RCC 7860 (cell line): ENCODE results near the gene PCNX2.
A peak's percentile ranks its signal among the peaks of the same experiment; 100 is the strongest.
"Not testable (repeated sequence)": the region's sequence is repeated elsewhere in the genome, so short reads cannot be mapped to it uniquely, and the experiment has no call there.

Experiments
- DNase-seq: peaks from one replicate; pipeline ENCODE4 v3.0.0-alpha.2; 2015; ENCODE audit warnings: low spot score
- FAIRE-seq: peaks from 2 replicates; lab custom pipeline; 2012; peaks lifted over from hg19 to GRCh38; lab: Jason Lieb, UNC

Gene PCNX2

DNA sequence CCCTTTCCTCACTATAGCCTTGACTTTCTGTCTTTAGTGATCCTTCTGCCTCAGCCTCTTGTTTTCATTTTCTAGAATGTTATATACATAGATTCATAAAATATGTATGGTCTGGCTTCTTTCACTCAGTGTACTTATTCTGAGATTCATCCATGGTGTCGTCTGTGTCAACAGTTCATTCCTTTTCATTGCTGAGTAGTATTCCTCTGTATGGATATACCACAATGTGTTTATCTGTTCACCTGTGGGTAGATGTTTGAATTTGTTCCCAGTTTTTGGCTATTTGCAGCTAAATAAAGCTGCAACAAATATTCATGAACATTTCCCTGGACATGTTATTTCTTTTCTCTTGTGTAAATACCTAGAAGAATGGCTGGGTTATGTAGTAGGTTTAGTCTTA lies 131.8 kb downstream of the PCNX2 start:
- DNase-seq: no peak
- FAIRE-seq: no peak

DNA sequence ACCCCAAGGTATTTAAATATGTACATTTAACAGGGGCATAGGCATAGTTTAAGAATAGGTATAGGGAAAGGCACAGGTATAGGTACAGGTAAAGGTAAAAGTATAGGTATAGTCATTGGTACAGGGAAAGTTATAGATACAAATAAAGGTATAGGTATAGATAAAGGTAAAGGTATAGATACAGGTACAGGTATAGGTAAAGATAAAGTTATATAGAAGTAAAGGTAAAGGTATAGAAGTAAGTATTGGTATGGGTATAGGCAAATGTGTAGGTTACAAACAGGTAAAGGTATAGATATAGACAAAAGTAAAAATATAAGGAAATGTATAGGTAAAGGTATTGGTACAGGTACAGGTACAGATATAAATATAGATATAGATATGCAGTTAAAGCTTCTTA lies 137.2 kb downstream of the PCNX2 start:
- no peak for FAIRE-seq
- DNase-seq: no peak

DNA sequence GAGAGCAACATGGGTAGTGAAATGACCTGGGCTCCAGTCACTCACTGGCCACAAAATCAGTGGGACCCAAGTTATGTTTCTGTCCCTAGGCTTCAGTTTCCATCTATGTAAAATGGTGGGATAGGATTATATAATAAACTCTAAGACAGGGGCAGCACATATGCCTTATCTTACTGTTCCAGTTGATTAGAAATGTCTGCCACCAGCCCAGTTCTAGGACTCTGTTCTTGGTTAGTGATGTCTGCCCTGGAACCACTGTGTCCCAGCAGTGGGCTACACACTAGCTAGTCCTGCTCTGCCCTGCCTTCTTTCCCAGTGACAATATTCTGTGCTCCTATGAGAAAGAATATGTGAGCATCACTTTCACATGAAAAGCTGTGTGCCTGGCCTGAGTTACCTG lies 138.3 kb downstream of the PCNX2 start:
- no peak for FAIRE-seq

DNA sequence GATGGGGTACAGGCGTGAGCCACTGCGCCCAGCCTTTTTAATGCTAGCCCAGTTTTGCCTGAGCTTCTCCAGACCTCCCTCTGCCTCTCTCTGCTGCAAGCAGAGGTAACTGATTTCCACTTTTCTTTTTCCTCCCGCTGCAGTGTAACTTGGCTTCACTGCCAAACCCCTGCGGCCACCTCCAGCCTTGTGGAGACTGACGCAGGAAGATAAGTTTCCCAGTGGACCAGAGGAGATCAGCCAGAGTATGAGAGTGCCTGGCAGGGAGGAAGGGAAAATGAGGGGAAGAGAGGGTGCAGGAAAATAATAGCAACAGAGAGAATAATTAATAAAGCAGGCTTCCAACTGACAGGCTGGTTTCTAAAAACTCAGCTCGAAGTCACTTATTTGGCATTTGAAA lies 143.7 kb downstream of the PCNX2 start:
- DNase-seq (no peak), FAIRE-seq (no peak)

More for the DNA sequence above, 138.3 kb downstream of the PCNX2 start:
- DNase-seq: no peak

DNA sequence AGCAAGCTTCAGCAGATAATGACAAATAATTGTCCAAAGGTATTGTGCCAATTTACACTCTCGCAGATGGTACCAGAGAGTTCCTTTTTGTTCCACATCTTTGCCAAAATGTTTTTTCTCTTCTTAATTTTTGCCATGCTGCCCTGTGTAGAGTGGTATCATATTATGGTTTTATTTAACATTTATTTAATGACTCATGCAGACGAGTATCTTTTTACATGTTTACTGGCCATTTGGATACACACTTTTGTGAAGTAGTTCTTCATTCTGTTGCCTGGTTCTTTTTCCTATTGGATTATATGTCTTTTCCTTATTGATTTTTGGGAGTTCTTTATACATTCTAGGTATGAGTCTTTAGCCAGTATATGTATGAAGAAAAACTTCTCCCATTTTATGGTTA lies 151.1 kb downstream of the PCNX2 start:
- DNase-seq (no peak), FAIRE-seq (no peak)

DNA sequence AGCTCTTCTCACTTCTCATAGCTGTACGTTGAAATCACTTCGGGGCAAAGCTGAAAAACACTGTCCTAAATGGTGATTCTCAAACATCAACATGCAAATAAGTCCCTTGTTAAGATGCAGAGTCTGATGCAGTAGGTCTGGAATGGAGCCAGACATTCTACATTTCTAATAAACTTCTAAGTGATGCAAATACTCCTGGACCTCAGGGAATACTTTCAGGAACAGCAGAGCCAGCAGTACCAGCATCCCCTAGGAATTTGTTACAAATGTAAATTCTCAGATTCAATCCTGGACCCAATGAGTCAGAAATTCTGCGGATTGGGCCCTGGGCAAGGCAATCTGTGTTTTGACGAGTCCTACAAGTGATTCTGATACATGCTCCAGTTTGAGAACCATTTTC lies 152.3 kb downstream of the PCNX2 start:
- DNase-seq (no peak), FAIRE-seq (no peak)

DNA sequence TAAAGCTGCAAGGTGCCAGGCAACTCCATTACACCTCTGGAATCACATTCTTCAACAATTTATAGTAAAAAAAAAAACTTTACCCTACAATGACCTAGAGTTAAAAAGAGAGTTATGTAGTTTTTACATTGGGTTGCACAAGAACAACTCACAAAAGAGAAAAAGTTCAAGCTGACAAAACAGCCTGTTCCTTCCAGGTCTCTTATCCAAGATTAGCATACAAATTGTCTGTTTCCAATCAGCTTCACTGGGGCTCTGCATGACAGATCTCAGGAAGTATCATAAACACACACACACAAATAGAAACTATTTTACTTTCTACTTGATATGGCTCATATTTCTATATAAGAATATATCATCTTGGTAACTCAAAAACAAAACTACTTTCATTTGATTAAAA lies 154.6 kb downstream of the PCNX2 start:
- FAIRE-seq: no peak
- DNase-seq: no peak

DNA sequence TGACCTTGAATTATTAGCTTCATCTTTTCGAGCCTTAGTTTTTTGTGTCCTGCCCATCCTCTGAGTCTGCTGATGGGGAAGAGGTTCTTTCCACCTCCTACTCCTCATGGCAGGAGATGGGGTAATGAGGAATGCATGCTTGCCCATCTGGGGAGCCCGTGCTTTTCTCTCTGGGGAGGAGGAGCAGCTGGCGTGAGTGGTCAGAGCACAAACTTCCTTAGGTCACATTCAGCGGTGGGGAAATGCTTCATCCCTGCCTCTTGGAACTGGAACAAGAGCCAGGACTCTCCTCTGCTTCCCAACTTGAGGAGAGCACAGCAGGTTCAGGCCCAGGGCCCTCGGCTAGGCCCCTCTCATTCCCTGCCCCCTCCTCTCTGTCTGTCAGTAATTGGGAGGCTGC lies 155.0 kb downstream of the PCNX2 start:
- no peak for DNase-seq
- FAIRE-seq: no peak

DNA sequence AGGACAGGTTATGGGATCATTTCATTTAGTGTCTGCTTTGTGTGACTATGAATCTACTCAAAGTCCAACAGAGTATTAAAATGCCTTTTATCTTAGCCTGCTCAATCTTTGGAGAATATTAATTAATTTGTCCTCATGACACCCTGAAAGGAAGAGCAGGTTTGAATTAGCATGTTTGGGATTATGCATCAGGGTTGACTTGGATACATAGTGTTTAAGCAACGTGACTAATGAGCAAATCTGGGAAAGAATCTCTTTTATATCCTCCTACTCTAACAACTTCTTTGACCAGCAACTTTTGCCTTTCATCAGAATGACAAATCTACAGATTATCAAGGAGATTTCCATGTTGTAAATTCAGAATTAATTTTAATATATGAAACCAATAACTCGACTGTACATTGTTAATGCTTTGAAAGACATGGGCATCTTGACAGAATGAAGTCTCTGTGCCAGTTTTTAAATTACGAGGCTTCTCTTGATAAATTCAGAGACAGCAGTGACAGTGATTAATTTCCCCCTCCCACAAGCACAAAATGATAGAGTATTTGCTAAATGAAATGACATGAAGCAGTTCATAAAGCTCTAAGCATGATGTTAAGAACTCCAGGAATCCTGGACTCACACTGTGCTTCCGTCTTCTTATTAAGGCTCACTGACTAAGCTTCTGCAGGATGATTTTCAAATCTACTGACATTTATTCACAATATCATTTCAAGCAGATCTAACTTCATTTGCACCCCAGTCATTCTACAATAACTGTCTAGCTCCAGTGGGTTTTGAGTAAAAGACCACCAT lies 156.5 kb downstream of the PCNX2 start:
- FAIRE-seq: no peak
- no peak for DNase-seq

DNA sequence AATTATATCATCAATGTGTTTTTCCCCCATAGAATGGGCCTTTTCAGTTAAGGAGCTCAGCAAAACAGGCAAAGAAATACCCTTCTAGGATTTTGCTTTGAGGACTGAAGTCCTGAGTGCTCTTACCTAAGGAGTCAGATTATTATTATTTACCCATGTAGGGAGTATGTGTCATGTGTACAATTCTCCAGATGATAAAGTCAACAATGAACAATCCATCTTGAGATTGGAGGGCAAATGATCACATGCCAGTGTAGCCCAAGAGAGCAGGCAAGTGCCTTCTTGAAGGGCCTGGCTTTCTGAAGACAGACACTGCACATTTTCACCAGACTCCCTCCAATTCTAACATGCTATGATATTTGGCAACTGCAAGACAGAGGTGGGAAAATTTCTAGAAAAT lies 159.7 kb downstream of the PCNX2 start:
- FAIRE-seq: no peak
- DNase-seq: no peak

DNA sequence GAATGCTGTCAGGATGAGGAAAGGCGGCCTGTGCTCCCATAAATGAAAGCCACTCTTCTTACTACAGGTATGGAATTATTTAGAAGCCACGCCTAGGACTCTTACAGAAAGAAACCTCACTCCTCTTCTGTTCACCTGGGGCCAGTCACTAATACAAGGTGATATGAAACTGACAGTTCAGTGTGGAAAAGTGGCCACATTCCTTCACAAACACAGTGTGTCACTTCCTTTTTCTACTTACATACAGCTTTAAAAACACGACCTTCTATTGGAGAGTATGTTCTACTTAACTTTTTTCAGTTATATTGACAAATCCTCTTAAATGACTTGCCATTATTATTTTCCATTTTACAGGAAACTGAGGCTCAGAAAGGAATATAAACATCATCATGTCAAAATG lies 163.1 kb downstream of the PCNX2 start:
- DNase-seq (no peak), FAIRE-seq (no peak)

DNA sequence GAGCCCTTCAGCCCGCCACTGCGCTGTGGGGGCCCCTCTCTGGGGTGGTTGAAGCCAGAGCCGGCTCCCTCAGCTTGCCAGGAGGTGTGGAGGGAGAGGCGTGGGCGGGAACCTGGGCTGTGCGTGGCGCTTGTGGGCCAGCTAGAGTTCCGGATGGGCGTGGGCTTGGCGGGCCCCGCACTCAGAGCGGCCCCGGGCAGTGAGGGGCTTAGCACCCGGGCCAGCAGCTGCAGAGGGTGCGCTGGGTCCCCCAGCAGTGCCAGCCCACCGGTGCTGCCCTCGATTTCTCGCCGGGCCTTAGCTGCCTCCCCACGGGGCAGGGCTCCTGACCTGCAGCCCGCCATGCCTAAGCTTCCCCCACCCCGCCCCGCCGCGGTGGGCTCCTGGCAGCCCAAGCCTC lies 166.5 kb downstream of the PCNX2 start:
- DNase-seq, FAIRE-seq: not testable (repeated sequence)

DNA sequence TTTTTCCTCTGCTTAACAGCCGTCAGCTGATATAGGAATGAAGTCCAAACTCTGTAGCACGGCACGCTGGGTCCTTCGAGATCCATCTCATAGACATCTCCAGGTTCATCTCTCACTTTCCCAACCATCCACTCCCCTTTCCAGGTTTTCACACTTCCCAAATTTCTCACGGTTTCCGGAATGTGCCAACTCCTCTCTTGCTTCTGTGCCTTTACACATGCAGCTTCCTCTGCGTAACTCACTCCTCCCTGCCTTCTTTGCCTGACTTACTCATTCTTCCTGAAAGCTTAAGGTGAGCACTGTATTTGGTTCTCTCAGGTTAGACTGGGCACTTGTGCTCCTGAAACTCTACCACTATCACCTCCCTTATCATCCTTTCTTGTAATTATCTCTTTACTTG lies 168.4 kb downstream of the PCNX2 start:
- DNase-seq (no peak), FAIRE-seq (no peak)

DNA sequence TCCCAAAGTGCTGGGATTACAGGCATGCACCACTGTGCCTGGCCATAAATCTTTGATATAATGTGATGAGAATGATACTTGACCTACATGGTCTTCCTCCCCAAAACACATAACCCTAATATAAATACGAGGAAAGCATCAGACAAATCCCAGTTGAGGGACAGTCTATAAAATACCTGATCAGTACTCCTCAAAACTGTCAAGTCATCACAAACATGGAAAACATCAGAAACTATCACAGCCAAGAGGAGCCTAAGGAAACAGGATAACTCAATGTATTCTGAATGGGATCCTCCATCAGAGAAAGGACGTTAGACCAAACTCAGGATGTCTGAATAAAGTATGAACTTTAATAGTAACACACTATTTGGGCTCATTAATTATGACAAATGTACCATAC lies 172.7 kb downstream of the PCNX2 start:
- DNase-seq (no peak), FAIRE-seq (no peak)

DNA sequence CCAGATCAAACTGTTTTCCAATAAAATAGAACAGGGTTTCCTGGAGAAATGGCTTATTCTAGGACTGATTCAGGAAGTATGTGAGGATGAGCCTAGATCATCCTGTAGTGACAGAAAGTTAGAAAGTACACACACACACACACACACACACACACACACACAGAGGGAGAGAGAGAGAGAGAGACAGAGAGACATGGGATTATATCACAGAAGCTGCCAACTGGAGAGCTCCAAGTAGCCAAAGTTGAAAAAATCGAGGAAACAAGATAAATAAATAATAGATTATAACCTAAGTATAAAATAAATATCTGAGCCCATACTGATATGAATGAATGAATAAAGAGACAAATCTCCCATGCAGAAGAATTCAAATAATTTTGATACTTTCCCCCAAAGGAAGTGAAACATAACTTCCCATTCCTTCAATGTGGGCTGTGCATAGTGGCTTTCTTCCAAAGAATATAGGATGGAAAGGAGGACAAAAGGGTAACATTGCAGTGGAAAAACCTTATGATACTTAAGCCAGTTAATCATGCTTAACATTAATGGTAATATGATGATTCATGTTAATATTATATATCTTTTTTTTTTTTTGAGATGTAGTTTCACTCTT lies 173.5 kb downstream of the PCNX2 start:
- FAIRE-seq: no peak
- DNase-seq: no peak

DNA sequence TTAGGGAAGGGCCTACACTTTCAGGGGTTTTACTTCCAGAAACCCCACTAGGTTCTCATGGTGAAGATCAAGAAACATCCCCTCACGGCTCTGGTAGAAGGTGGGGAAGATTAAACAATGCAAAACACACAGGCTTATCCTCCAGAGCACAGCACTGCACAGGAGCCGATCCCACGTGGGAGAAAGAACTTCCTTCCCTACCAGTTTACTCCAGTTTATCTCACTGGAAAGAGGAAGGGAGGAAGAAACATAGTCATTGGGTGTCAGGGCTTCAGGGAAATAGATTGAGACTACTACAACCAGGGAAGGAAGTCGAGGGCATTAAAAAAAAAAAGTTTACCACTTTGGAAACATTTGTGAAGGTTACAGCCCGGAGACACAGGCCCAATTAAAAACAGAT lies 180.7 kb downstream of the PCNX2 start:
- FAIRE-seq: no peak
- DNase-seq: no peak

DNA sequence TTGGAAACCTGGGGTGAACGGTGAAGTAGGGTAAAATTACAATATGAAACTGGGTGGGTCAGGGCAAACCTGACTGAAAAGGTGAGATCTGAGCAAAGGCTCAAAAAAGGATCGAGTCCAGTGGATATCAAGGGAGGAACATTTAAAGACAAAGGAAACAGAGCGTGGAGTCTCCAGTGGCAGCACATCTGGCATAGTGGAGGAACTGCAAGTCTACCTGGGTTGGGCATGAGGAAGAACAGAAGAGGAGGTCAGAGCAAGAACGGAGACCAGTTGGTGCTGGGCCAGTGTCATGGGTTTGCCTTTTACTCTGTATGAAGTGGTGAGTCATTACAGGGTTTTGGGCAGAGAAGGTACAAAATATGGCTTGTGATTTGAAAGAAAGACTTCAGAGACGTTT lies 181.4 kb downstream of the PCNX2 start:
- DNase-seq (peak; percentile 43), FAIRE-seq (peak; percentile 72)

DNA sequence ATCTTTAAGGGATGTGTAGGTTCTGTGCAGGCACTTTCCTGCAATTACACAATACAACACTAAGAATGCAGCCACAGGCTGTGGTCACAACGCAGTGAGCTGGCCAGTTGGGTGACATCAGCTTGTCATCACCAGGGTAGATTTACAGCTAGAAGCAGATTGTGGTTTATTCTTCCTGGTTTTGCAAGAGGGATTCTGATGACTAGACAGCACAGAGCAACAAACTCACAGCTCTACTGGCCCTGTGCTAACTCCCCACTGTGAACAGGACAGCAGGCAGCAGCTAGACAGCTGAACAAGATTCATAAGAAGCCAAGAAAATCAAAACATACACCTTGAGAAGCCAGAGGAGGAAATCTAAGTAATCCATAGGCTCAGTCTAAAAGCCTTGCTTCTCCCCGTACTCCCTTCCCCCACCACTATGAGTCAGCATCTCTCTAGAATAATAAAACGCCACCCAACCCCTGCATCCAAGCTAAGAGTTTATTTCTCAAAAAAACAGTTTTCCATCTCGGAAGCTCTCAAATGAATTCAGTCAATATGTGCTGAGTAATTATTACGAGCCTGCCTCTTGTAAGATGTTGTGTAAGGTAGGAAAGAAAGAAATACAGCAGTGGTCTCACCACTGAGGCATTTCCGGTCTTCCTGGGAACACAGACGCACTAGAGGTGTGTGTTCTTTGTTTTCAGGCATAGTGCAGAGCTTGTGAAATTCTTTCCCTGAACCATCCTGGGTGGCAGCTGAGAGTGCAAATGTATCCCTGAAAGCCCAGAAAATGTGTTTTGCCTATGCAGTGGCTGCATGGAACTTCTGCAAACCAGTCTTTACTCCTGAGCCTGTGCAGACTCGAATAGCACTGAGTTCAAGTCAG lies 182.3 kb downstream of the PCNX2 start:
- FAIRE-seq (peak; percentile 99), DNase-seq (peak; percentile 100)

DNA sequence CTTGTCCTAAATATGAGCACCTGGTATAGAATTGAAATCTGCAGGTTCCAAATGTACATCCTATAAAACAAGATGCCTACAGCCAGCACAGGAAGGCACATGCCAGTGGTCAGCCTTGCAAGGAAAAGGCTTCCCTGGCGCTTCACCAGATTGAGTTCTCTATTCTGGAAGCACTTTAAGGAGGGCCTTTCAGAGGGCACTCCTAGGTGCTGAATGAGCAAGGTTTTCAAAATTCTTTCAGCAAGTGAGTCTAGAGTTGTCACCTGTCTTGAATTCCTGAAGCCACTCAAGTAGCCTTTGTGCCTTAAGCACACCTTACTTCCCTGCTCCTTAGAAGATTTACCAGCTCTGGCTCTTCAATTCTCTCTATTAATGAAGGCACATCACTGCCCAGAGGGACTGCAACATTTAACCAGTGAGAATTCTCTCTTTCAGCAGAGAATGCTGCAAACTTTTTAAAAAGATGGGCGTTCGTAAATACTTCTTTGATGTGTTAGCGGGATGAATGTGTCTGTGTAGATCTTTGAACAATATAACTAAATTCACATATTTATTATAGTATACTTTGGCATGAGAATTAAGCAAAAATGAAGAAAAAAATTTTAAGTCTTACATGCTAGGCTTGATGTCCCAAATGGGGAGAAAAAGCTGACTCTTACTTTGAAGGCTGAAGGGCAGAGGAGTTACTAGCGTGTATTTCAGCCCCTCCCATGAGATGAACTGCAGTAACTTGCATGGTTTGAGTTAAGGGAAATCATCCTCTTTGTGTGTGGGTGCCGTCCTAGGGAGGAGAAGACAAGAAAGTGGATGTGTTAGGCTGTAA lies 183.1 kb downstream of the PCNX2 start:
- no peak for FAIRE-seq
- DNase-seq: peak; percentile 11

DNA sequence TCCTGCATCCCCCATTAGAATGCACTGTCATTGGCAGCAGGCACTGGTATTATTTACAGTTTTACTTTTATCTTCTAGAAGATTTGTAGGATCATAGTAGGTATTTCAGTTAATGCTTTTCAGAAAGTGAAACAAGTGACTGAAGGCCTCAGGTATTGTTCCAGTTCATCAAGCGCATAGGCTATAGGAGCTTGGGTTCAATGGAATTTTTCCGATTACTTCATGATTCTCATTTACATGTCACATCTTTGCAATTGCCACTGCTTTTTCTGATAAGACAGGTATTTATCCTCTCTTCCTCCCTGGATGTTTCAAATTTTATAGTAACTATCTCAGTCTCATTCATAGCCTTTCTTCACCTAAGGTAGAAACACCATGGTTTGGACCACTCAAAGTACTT lies 183.8 kb downstream of the PCNX2 start:
- FAIRE-seq: peak; percentile 69
- peak; percentile 71 for DNase-seq

DNA sequence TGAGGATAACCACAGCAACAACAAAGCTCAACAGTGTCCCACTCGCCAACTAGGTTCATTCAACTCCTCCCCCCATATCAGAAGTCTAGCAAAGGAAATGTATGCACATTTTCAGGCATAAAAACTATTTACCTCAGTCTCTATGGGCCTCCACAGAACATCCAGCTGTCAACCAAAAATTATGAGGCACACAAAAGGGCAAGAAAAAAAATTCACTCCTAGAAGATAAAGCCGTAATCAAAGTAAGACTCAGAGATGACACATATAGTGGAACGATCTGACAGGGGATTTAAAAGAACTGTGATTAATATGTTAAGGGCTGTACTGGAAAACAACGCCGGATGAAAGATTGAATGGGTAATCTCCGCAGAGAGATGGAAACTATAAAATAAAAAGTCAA lies 186.4 kb downstream of the PCNX2 start:
- FAIRE-seq: peak; percentile 60

More for the DNA sequence above, 186.4 kb downstream of the PCNX2 start:
- DNase-seq: peak; percentile 61
